ENCODE results near the gene LRRC1.

GRCh38 chr6:53894091-53894490, 99.3 kb downstream of the LRRC1 start:
- TF ChIP-seq TAF1 (IDR thresholded peaks at IDR 0.05; ENCODE audit: borderline replicate concordance, insufficient read depth, low read length) (no peak), REST (IDR thresholded peaks at IDR 0.05; ENCODE audit: insufficient read depth in 1 of 2, low read depth in 2 of 2, low read length in 2 of 2) (no peak), POLR2AphosphoS5 (IDR thresholded peaks at IDR 0.05; ENCODE audit: low read depth, low read length) (no peak), SIN3A (IDR thresholded peaks at IDR 0.05; ENCODE audit: borderline replicate concordance, insufficient read depth, low read length) (no peak), FOXP2 (optimal IDR thresholded peaks at IDR 0.05; ENCODE audit: borderline replicate concordance, extremely low read depth, extremely low read length, insufficient read depth) (no peak)
